Measurements from ENCODE around the gene PUS10. TPM values are rescaled to one million over a fixed set of nuclear protein-coding genes. Genes with fewer than 3 reads are reported as not detected.

Gene PUS10
- total and polyA plus RNA-seq, 2 of the 8 experiments (the other 6 are each of a cell fraction or from before 2014, with no cell fraction given) = 1.3 to 3.1 TPM

DNA sequence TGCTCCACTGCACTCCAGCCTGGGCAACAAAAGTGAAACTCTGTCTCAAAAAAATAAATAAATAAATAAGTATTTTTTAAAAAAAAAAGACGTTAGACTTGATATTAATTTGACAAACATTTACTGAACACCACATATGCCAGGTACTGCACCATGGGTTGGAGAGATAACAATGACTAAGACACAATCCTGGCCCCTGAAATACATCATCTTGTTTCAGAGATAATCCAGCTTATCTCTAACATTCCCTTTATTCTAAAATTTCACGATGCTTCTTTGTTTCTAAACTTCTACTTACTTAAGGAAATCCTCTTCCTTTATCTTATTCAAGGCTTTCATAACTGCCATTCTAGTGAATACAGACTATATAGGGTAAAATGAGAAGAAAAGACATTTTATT, 55.5 kb downstream of the PUS10 start:
- H2BK12ac ChIP-seq (ENCODE audit: low read depth, low read length) = no peak overlapping the region
- H3K4me3 ChIP-seq (ENCODE audit: extremely low read depth in 1 of 4, insufficient read depth in 2 of 4, low read depth in 3 of 4, low read length in 4 of 4) = no peak overlapping the region
- 0 out of 7 replicates have a peak, but pooled peaks cover 0 to 1% (median 0%) of the 10 kb centered on the region in 4 experiments for H3K4me1 ChIP-seq (replicated peaks in 1 of 4; ENCODE audit: control insufficient read depth in 3 of 4, insufficient read depth in 4 of 4, low read length in 3 of 4)
- no peak overlapping the region for H3K56ac ChIP-seq (replicated peaks; ENCODE audit: insufficient read length, low read depth, low read length)
- no peak overlapping the region for H2BK5ac ChIP-seq (ENCODE audit: low read depth, low read length)
- no peak overlapping the region for H3K23ac ChIP-seq (ENCODE audit: insufficient read length)
- DNase-seq (ENCODE audit: low read depth in 1 of 2, low spot score in 2 of 2) (no peak), FAIRE-seq (no peak)
- no peak overlapping the region for H3K18ac ChIP-seq (ENCODE audit: extremely low read depth, low read length)
- H4K91ac ChIP-seq (replicated peaks; ENCODE audit: insufficient read length, low read length) = no peak overlapping the region
- H4K8ac ChIP-seq (ENCODE audit: extremely low read depth, insufficient read depth, low read length) = no peak overlapping the region
- ChIA-PET POLR2A (ENCODE audit: partially characterized antibody) (no interaction called here), CTCF (ENCODE audit: partially characterized antibody) (interaction anchor here (1.0 kb wide), 1 partner anchor 11 kb away, joined by 3 read pairs; no protein-coding TSS in a partner anchor)
- H3K79me1 ChIP-seq (ENCODE audit: low read depth, low read length) = no peaks in the 10 kb centered on the region
- WGBS, 2 experiments (ENCODE audit: extremely low coverage in 1 of 2, insufficient coverage in 1 of 2, insufficient read length in 1 of 2, insufficient replicate concordance in 2 of 2, low coverage in 1 of 2, low lambda C conversion rate in 2 of 2, missing lambda C conversion rate in 1 of 2) = 87 to 100% methylated on average over 1 to 2 of the region's 2 CpGs
- H2BK120ac ChIP-seq (replicated peaks; ENCODE audit: low read depth, low read length) = no peak overlapping the region
- no peak overlapping the region for H2AFZ ChIP-seq (ENCODE audit: low read length)
- H2AK5ac ChIP-seq (ENCODE audit: low read depth, low read length) = no peak overlapping the region
- TF ChIP-seq EZH2 (IDR thresholded peaks at IDR 0.05; ENCODE audit: low read depth, low read length, severe bottlenecking) = no peak
- no peak overlapping the region for H3K4me2 ChIP-seq (ENCODE audit: insufficient read depth in 1 of 2, low read depth in 2 of 2, low read length in 2 of 2)
- no peak overlapping the region for H4K5ac ChIP-seq (ENCODE audit: insufficient read length, low read depth, low read length)
- H2BK20ac ChIP-seq (ENCODE audit: low read length) = no peak overlapping the region
- no peaks in the 10 kb centered on the region for H3K36me3 ChIP-seq (ENCODE audit: control insufficient read depth in 2 of 4, insufficient read depth in 4 of 4, low read length in 3 of 4)
- no peak overlapping the region for H3K14ac ChIP-seq (ENCODE audit: insufficient read length)
- H4K20me1 ChIP-seq (replicated peaks in 1 of 2; ENCODE audit: control insufficient read depth in 1 of 2, insufficient read depth in 2 of 2, low read length in 2 of 2) = no peaks in the 10 kb centered on the region
- no peaks in the 10 kb centered on the region for H3K9me3 ChIP-seq (ENCODE audit: insufficient read depth in 2 of 2, low read depth in 1 of 2, low read length in 1 of 2)
- no peaks in the 10 kb centered on the region for H3K79me2 ChIP-seq (ENCODE audit: control insufficient read depth in 1 of 2, insufficient read depth in 2 of 2, low read length in 2 of 2)
- H3K27ac ChIP-seq (ENCODE audit: low read depth, low read length) = no peak overlapping the region
- no peak overlapping the region for H3K9ac ChIP-seq (replicated peaks in 1 of 4; ENCODE audit: extremely low read depth in 1 of 4, low read depth in 3 of 4, low read length in 3 of 4)
- H3K23me2 ChIP-seq (ENCODE audit: low read depth, low read length) = no peaks in the 10 kb centered on the region
- H2BK15ac ChIP-seq (ENCODE audit: low read length) = no peak overlapping the region
- H3K4ac ChIP-seq (replicated peaks; ENCODE audit: insufficient read length, low read depth, low read length) = no peak overlapping the region
- H3K27me3 ChIP-seq (replicated peaks in 1 of 4; ENCODE audit: control insufficient read depth in 3 of 4, extremely low read depth in 1 of 4, insufficient read depth in 3 of 4, low read length in 3 of 4) = no peaks in the 10 kb centered on the region
